BE2C (cell line): ENCODE measurements around the gene SLC35E3.

Experiments used
- DNase-seq: peaks from one replicate; pipeline ENCODE4 v3.0.0-alpha.2; 2020
- H3K27me3 ChIP-seq: fragments of 250-450 bp; sonication (Bioruptor Pico); 2 replicates; pipeline ENCODE4 v1.5.1; 2020; ENCODE audit warnings: mild to moderate bottlenecking
- H3K36me3 ChIP-seq: fragments of 250-450 bp; sonication (Bioruptor Pico); 2 replicates; pipeline ENCODE4 v1.5.1; 2020; ENCODE audit warnings: mild to moderate bottlenecking
- H3K4me1 ChIP-seq: fragments of 250-450 bp; sonication (Bioruptor Pico); 2 replicates; pipeline ENCODE4 v1.5.1; 2020
- H3K4me3 ChIP-seq: 2 replicates; pipeline ENCODE4 v1.5.1; 2011; ENCODE audit warnings: low read depth, low read length
- H3K9me3 ChIP-seq: fragments of 250-450 bp; sonication (Bioruptor Pico); 2 replicates; pipeline ENCODE4 v1.5.1; 2020
- TF ChIP-seq, protein P1 (sequence below): IDR thresholded peaks from 2 replicates; pipeline ENCODE4 v1.5.1; 2012; ENCODE audit warnings: mild to moderate bottlenecking, low read depth, low read length

The SLC35E3 gene

DNA sequence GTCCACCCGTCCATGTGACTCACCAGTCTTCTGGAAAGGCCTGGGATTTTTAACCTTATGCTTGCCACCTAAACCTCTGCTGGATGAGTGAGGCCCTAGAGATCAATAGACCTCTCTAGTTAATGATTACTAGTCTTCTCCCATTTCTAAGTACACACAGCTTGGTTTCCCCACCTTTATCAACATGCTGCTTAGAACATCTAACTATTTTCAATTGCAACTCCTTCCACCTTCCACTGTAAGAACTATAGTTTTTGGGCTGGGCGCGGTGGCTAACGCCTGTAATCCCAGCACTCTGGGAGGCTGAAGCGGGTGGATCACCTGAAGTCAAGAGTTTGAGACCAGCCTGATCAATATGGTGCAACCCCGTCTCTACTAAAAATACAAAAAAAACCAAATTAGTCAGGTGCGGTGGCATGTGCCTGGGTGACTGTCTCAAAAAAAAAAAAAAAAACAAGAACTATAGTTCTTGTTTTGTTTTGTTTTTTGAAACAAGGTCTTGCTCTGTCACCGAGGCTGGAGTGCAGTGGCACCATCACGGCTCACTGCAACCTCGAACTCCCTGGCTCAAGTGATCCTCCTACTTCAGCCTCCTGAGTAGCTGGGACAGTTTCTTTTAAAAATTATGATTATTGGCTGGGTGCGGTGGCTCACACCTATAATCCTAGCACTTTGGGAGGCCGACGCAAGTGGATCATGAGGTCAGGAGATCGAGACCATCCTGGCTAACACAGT is 43.3 kb downstream of the SLC35E3 start:
- TF ChIP-seq, protein P1, sequence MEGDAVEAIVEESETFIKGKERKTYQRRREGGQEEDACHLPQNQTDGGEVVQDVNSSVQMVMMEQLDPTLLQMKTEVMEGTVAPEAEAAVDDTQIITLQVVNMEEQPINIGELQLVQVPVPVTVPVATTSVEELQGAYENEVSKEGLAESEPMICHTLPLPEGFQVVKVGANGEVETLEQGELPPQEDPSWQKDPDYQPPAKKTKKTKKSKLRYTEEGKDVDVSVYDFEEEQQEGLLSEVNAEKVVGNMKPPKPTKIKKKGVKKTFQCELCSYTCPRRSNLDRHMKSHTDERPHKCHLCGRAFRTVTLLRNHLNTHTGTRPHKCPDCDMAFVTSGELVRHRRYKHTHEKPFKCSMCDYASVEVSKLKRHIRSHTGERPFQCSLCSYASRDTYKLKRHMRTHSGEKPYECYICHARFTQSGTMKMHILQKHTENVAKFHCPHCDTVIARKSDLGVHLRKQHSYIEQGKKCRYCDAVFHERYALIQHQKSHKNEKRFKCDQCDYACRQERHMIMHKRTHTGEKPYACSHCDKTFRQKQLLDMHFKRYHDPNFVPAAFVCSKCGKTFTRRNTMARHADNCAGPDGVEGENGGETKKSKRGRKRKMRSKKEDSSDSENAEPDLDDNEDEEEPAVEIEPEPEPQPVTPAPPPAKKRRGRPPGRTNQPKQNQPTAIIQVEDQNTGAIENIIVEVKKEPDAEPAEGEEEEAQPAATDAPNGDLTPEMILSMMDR, result no peak
- Histone ChIP-seq H3K36me3 (no peaks in the 10 kb centered on the region), H3K4me3 (no peak overlapping the region), H3K27me3 (no peaks in the 10 kb centered on the region), H3K9me3 (no peaks in the 10 kb centered on the region), H3K4me1 (no peaks in the 10 kb centered on the region)
- DNase-seq, result no peak

DNA sequence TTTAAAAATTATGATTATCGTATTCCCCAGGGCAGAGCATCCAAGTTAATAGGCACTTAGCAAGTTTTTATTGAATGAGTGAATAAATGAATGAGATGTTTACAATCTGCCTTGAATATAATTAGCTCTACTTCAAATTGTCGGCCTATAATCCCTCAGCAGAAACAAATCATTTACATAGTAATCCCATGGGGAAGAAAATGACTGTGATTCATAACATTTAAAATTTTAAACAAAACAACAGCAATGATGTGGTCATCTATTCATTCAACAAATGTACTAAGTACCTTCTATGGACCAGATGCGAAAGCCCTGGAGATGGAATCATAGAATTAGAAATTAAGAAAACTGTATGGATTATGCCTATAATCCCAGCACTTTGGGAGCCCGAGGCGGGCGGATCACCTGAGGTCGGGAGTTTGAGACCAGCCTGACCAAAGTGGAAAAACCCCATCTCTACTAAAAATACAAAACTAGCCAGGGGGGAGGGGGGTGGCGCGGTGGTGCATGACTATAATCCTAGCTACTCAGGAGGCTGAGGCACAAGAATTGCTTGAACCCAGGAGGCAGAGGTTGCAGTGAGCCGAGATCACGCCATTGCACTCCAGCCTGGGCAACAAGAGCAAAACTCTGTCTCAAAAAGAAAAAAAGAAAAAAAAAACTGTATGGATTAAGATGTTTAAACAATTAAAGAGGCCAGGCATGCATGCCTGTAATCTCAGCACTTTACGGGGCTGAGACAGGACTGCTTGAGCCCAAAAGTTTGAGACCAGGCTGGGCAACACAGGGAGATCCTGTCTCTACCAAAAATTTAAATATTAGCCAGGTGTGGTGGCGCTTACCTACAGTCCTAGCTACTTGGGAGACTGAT is 44.3 kb downstream of the SLC35E3 start:
- H3K4me3 ChIP-seq, result no peak overlapping the region
- no peaks in the 10 kb centered on the region for H3K36me3 ChIP-seq
- no peaks in the 10 kb centered on the region for H3K27me3 ChIP-seq
- H3K9me3 ChIP-seq, result no peaks in the 10 kb centered on the region
- TF ChIP-seq, protein P1, result no peak
- no peak for DNase-seq
- H3K4me1 ChIP-seq, result no peaks in the 10 kb centered on the region

DNA sequence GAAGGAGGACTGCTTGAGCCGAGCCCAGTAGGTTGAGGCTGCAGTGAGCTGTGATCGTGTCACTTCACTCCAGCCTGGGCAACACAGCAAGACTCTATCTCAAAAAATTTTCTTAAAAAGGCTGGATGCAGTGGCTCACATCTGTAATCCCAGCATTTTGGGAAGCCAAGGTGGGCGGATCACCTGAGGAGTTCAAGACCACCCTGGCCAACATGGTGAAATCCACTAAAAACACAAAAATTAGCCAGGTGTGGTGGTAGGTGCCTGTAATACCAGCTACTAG is 44.9 kb downstream of the SLC35E3 start:
- H3K4me3 ChIP-seq, result no peak overlapping the region
- H3K36me3 ChIP-seq, result no peaks in the 10 kb centered on the region
- no peak for DNase-seq
- H3K27me3 ChIP-seq, result no peaks in the 10 kb centered on the region
- TF ChIP-seq, protein P1, result no peak
- H3K9me3 ChIP-seq, result no peaks in the 10 kb centered on the region
- H3K4me1 ChIP-seq, result no peaks in the 10 kb centered on the region

DNA sequence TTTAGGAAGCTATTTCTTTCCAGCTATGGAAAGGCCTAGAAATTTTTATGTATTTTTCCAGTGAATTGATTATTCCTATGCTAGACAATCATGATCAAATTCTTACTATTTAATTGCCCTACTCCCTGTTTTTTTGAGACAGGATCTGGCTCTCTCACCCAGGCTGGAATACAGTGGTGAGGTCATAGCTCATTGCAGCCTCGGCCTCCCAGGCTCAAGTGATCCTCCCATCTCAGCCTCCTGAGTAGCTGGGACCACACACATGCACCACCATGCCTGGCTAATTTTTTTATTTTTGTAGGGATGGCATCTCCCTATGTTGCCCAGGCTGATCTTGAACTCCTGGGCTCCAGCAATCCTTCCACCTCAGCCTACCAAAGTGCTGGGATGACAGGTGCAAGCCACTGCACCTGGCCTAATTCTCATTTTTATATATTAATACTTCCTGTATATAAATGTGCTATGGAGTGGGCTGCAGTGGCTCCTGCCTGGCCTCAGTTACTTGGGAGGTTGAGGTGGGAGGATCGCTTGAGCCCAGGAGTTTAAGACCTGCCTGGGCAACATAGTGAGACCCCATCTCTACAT is 46.0 kb downstream of the SLC35E3 start:
- no peaks in the 10 kb centered on the region for H3K4me1 ChIP-seq
- no peak for DNase-seq
- TF ChIP-seq, protein P1, result no peak
- no peaks in the 10 kb centered on the region for H3K36me3 ChIP-seq
- H3K27me3 ChIP-seq, result no peaks in the 10 kb centered on the region
- no peaks in the 10 kb centered on the region for H3K9me3 ChIP-seq
- H3K4me3 ChIP-seq, result no peak overlapping the region

DNA sequence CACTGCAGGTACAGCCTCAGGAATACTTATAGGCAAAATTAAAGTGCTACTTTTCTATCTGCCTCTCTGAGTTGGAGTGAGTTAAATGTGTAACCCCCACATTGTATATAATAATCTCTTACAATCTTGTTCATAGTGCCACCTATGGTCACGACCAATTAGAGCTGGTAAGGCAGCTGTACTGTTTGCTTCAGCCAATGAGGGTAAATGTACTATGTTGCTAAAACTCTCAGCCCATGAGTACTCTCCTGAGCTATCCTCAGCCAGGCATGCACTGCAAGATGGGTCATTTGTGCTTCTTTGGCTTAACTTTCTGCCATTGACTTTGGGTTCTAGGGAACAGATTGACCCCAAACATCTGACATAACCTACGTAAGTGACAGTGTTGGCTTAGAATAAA is 47.0 kb downstream of the SLC35E3 start:
- DNase-seq, result peak; percentile 12
- H3K4me1 ChIP-seq, result no peaks in the 10 kb centered on the region
- TF ChIP-seq, protein P1, result no peak

DNA sequence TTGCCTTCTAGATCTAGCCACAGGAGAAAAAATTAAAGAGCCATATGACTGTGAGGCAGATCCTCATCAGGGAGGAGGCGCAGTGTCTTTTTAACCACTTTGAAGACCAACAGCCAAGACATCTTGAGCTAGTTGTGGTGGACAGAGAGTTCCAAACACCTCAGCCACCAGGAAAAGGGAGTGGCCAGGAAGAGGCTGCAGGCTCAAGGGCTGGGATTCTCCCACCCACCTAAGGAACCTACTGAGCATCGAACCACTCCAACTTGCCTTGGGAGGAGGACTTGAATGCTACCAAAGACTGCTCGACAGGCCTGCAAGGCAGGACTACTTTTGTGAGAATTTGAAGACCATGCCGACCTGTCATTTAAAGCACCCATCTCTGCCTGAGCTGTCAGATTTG is 47.5 kb downstream of the SLC35E3 start:
- no peak for DNase-seq
- no peaks in the 10 kb centered on the region for H3K36me3 ChIP-seq
- H3K9me3 ChIP-seq, result no peaks in the 10 kb centered on the region
- TF ChIP-seq, protein P1, result no peak
- no peaks in the 10 kb centered on the region for H3K4me1 ChIP-seq
- no peak overlapping the region for H3K4me3 ChIP-seq
- H3K27me3 ChIP-seq, result no peaks in the 10 kb centered on the region

More for the DNA sequence above, 47.0 kb downstream of the SLC35E3 start:
- no peaks in the 10 kb centered on the region for H3K9me3 ChIP-seq
- H3K4me3 ChIP-seq, result no peak overlapping the region
- H3K27me3 ChIP-seq, result no peaks in the 10 kb centered on the region
- no peaks in the 10 kb centered on the region for H3K36me3 ChIP-seq
